Upper lobe of right lung (tissue), 1 donor: ENCODE data around the gene PTH2R. TPM values are rescaled to one million over a fixed set of nuclear protein-coding genes. Genes with fewer than 3 reads are reported as not detected.
"Not testable (repeated sequence)": the region's sequence is repeated elsewhere in the genome, so short reads cannot be mapped to it uniquely, and the experiment has no call there.

Experiments used
- ATAC-seq: fragments of 200-7000 bp; cut with Tn5 transposase; one replicate; pipeline ENCODE4 v1.9.1; 2020; ENCODE audit warnings: mild to moderate bottlenecking, moderate library complexity
- DNase-seq: peaks from one replicate; pipeline ENCODE4 v3.0.0-alpha.2; 2020
- H3K27ac ChIP-seq: fragments of 200-600 bp; one replicate; pipeline ENCODE4 v1.8.0; 2022
- H3K27me3 ChIP-seq: fragments of 200-600 bp; one replicate; pipeline ENCODE4 v1.8.0; 2022; ENCODE audit warnings: mild to moderate bottlenecking
- H3K36me3 ChIP-seq: fragments of 200-600 bp; one replicate; pipeline ENCODE4 v1.8.0; 2022
- H3K4me1 ChIP-seq: fragments of 200-600 bp; one replicate; pipeline ENCODE4 v1.8.0; 2022
- H3K4me3 ChIP-seq: fragments of 200-600 bp; one replicate; pipeline ENCODE4 v1.8.0; 2022; ENCODE audit warnings: mild to moderate bottlenecking
- H3K9me3 ChIP-seq: fragments of 200-600 bp; one replicate; pipeline ENCODE4 v1.8.0; 2022
- CTCF ChIP-seq: fragments of 200-600 bp; IDR thresholded peaks from one replicate; pipeline ENCODE4 v1.8.0; 2022; ENCODE audit warnings: antibody characterized with exemption
- intact Hi-C: fragments of 100-400 bp; cut with DNase I; formaldehyde crosslinking; loops from one replicate; pipeline ENCODE4 v1.11.0; 2022
- total RNA-seq: library from RNA; stranded (reverse); fragmentation: NEBNext Ultra II Directional; extraction: Animal tissue kit (Norgen Biotek cat#: 25700); gene quantifications from one replicate; pipeline ENCODE4 v1.2.1, GENCODE V29; 2021
- donor health status: DM: no; HTN: yes; CAD: no; lungs with severe emphysema.

PTH2R gene
- total RNA-seq, 1 donor from 2014 or later: not detected

DNA sequence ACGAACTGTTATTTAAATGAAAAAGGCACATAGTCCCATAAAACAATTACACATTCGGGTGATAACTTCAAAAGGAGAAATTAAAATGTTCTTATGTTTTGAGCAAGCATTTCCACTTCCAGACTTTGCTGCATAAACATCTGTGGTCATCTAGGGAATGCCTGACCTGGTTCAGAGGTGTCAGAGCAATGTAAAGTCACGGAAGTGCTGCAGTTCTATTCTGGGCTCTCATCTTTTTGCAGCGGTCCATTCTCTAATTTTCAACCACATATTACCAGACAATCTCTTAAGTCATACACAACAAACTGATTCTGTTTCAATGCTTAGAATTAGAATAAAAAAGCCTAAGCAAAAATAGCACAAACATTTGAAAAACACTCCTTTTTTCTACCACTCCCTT is 22.0 kb upstream of the PTH2R start:
- Histone ChIP-seq H3K27ac (no peak overlapping the region), H3K4me1 (no peaks in the 10 kb centered on the region), H3K9me3 (no peaks in the 10 kb centered on the region), H3K4me3 (no peak overlapping the region), H3K27me3 (no peaks in the 10 kb centered on the region), H3K36me3 (no peaks in the 10 kb centered on the region)
- no peak for TF ChIP-seq CTCF
- intact Hi-C loops: no loop called here
- DNase-seq: no peak
- no peak for ATAC-seq

DNA sequence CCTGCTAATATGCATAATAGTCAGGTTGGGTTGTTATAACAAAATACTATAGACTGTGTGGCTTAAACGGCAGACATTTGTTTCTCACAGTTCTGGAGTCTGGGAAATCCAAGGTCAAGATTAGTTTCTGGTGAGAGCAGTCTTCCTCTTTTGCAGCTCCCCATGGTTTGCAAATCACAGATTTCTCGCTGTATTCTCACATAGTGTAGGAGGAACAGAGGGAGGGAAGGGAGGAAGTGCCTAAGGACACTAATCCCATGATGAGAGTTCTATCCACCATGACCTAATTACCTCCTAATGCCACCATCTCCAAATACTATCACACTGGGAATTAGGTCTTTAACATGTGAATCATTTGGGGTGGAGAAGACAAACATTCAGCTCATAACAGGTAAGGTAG is 20.1 kb upstream of the PTH2R start:
- Histone ChIP-seq H3K27me3 (no peaks in the 10 kb centered on the region), H3K27ac (no peak overlapping the region), H3K4me3 (no peak overlapping the region), H3K36me3 (no peaks in the 10 kb centered on the region), H3K4me1 (no peaks in the 10 kb centered on the region), H3K9me3 (no peaks in the 10 kb centered on the region)
- ATAC-seq: peak; percentile 89
- intact Hi-C loops: no loop called here
- no peak for DNase-seq
- TF ChIP-seq CTCF: no peak

GRCh38 chr2:208389940-208390339 is 16.7 kb upstream of the PTH2R start:
- no peaks in the 10 kb centered on the region for H3K4me1 ChIP-seq
- intact Hi-C loops: no loop called here
- H3K36me3 ChIP-seq: no peaks in the 10 kb centered on the region
- H3K4me3 ChIP-seq: no peak overlapping the region
- no peaks in the 10 kb centered on the region for H3K27me3 ChIP-seq
- no peak overlapping the region for H3K27ac ChIP-seq
- H3K9me3 ChIP-seq: no peaks in the 10 kb centered on the region
- no peak for ATAC-seq
- DNase-seq: no peak
- TF ChIP-seq CTCF: no peak

DNA sequence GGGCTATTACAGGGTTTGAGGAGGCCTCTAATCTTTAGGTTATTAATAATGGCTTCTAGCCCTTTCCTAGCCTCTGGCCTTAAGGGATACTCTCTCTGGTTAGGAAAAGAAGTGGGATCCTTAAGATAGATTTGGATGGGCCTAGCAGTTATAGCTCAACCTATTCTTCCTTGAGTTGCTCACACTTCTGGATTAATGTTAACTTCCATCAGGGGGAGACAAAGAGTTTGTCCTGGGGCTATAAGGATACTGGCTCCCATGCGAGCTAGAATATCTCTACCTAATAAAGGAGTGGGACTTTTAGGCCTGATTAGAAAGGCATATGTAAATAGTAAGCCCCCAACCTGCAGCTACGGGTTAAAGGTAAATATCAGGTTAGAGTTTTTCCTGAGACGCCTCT is 14.3 kb upstream of the PTH2R start:
- Histone ChIP-seq H3K9me3 (no peaks in the 10 kb centered on the region), H3K36me3 (no peaks in the 10 kb centered on the region), H3K27ac (no peak overlapping the region), H3K27me3 (no peaks in the 10 kb centered on the region), H3K4me1 (no peaks in the 10 kb centered on the region), H3K4me3 (no peak overlapping the region)
- DNase-seq (no peak), ATAC-seq (no peak)
- intact Hi-C loops: no loop called here
- no peak for TF ChIP-seq CTCF

DNA sequence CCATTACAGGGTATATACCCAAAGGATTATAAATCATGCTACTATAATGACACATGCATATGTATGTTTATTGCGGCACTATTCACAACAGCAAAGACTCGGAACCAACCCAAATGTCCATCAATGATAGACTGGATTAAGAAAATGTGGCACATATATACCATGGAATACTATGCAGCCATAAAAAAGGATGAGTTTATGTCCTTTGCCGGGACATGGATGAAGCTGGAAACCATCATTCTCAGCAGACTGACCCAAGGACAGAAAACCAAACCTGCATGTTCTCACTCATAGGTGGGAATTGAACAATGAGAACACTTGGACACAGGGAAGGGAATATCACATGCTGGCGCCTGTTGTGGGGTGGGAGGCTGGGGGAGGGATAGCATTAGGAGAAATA is 9.8 kb upstream of the PTH2R start:
- H3K27ac ChIP-seq, H3K9me3 ChIP-seq, H3K27me3 ChIP-seq, DNase-seq, H3K4me3 ChIP-seq, H3K36me3 ChIP-seq, ATAC-seq, H3K4me1 ChIP-seq, intact Hi-C loops: not testable (repeated sequence)

GRCh38 chr2:208399201-208399600 is 7.4 kb upstream of the PTH2R start:
- Histone ChIP-seq H3K4me1 (no peaks in the 10 kb centered on the region), H3K27me3 (no peaks in the 10 kb centered on the region), H3K27ac (no peak overlapping the region), H3K9me3 (no peaks in the 10 kb centered on the region), H3K36me3 (no peaks in the 10 kb centered on the region), H3K4me3 (no peak overlapping the region)
- TF ChIP-seq CTCF: no peak
- ATAC-seq (no peak), DNase-seq (no peak)
- intact Hi-C loops: no loop called here
